HCT116 (cell line): ENCODE results near the gene TRAPPC1.
"Not testable (repeated sequence)": the region's sequence is repeated elsewhere in the genome, so short reads cannot be mapped to it uniquely, and the experiment has no call there.

ENCODE experiments used
- CBX3 ChIP-seq: IDR thresholded peaks from 2 replicates; pipeline ENCODE4 v1.6.1; 2012; ENCODE audit warnings: low read depth
- CEBPB ChIP-seq: IDR thresholded peaks from 2 replicates; pipeline ENCODE4 v1.6.1; 2012; ENCODE audit warnings: low read depth
- EZH2 ChIP-seq: fragments of 200-600 bp; sonication (generic); IDR thresholded peaks from 2 replicates; pipeline ENCODE4 v1.6.1; 2017; ENCODE audit warnings: antibody characterized with exemption, mixed run types
- EZH2phosphoT487 ChIP-seq: fragments of 200-600 bp; IDR thresholded peaks from 2 replicates; pipeline ENCODE4 v1.6.1; 2018; ENCODE audit warnings: antibody characterized with exemption, borderline replicate concordance
- POLR2A ChIP-seq: IDR thresholded peaks from 2 replicates; pipeline ENCODE4 v1.7.0; 2011; ENCODE audit warnings: borderline replicate concordance; ENCODE audit not compliant: insufficient read depth, insufficient read length; ENCODE audit errors: extremely low read depth
- SRF ChIP-seq: IDR thresholded peaks from 2 replicates; pipeline ENCODE4 v1.6.1; 2012; ENCODE audit warnings: low read depth
- TCF7L2 ChIP-seq: IDR thresholded peaks from 2 replicates; pipeline ENCODE4 v1.7.0; 2011; ENCODE audit warnings: borderline replicate concordance, inconsistent platforms; ENCODE audit not compliant: insufficient read depth, insufficient read length; ENCODE audit errors: extremely low read depth
- YY1 ChIP-seq: IDR thresholded peaks from 2 replicates; pipeline ENCODE4 v1.6.1; 2011; ENCODE audit warnings: low read length, low read depth, moderate library complexity, mild to moderate bottlenecking; ENCODE audit not compliant: insufficient replicate concordance; ENCODE audit errors: extremely low read depth
- ZNF274 ChIP-seq: fragments of 200-500 bp; sonication (Bioruptor generic); IDR thresholded peaks from 2 replicates; pipeline ENCODE4 v1.6.1; 2014; ENCODE audit warnings: mild to moderate bottlenecking, low read depth, low read length, inconsistent platforms
- TF ChIP-seq, protein P1 (sequence below), 3 experiments: fragments of 200-600 bp in 1 of 3; sonication (generic) in 1 of 3; IDR thresholded peaks in 2 of 3; conservative IDR thresholded peaks in 1 of 3; 2 replicates each; pipeline ENCODE4 v1.5.1; 2012 to 2017; ENCODE audit warnings: low read depth in 2 of 3, low read length in 2 of 3, antibody characterized with exemption in 1 of 3, borderline replicate concordance in 1 of 3, control low read depth in 1 of 3, mild to moderate bottlenecking in 1 of 3, mixed read lengths in 1 of 3, mixed run types in 1 of 3, moderate library complexity in 1 of 3; ENCODE audit not compliant: insufficient read depth in 1 of 3
- TF ChIP-seq, protein P2 (sequence below): IDR thresholded peaks from 2 replicates; pipeline ENCODE4 v1.6.1; 2012
- TF ChIP-seq, protein P3 (sequence below): IDR thresholded peaks from 2 replicates; pipeline ENCODE4 v1.6.1; 2012; ENCODE audit warnings: low read depth

DNA sequence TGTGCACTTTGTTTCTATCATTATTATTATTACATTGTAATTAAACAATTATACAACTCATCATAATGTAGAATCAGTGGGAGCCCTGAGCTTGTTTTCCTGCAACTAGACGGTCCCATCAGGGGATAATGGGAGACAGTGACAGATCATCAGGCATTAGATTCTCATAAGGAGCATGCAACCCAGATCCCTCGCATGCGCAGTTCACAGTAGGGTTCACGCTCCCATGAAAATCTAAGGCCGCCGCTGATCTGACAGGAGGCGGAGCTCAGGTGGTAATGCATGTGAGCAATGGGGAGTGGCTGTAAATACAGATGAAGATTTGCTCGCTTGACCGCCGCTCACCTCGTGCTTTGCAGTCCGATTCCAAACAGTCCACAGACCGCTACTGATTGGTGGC, 21.5 kb upstream of the TRAPPC1 start:
- TF ChIP-seq POLR2A, CEBPB, YY1, EZH2, EZH2phosphoT487, SRF, ZNF274, CBX3, TCF7L2: not testable (repeated sequence)
- TF ChIP-seq, protein P1, sequence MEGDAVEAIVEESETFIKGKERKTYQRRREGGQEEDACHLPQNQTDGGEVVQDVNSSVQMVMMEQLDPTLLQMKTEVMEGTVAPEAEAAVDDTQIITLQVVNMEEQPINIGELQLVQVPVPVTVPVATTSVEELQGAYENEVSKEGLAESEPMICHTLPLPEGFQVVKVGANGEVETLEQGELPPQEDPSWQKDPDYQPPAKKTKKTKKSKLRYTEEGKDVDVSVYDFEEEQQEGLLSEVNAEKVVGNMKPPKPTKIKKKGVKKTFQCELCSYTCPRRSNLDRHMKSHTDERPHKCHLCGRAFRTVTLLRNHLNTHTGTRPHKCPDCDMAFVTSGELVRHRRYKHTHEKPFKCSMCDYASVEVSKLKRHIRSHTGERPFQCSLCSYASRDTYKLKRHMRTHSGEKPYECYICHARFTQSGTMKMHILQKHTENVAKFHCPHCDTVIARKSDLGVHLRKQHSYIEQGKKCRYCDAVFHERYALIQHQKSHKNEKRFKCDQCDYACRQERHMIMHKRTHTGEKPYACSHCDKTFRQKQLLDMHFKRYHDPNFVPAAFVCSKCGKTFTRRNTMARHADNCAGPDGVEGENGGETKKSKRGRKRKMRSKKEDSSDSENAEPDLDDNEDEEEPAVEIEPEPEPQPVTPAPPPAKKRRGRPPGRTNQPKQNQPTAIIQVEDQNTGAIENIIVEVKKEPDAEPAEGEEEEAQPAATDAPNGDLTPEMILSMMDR (IDR thresholded peaks at IDR 0.05 in 2 of 3, conservative IDR thresholded peaks at IDR 0.05 in 1 of 3; ENCODE audit: borderline replicate concordance in 1 of 3, insufficient read depth in 1 of 3, low read depth in 2 of 3, low read length in 2 of 3) = not testable (repeated sequence)
- TF ChIP-seq, protein P2, sequence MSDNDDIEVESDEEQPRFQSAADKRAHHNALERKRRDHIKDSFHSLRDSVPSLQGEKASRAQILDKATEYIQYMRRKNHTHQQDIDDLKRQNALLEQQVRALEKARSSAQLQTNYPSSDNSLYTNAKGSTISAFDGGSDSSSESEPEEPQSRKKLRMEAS = not testable (repeated sequence)
- TF ChIP-seq, protein P3, sequence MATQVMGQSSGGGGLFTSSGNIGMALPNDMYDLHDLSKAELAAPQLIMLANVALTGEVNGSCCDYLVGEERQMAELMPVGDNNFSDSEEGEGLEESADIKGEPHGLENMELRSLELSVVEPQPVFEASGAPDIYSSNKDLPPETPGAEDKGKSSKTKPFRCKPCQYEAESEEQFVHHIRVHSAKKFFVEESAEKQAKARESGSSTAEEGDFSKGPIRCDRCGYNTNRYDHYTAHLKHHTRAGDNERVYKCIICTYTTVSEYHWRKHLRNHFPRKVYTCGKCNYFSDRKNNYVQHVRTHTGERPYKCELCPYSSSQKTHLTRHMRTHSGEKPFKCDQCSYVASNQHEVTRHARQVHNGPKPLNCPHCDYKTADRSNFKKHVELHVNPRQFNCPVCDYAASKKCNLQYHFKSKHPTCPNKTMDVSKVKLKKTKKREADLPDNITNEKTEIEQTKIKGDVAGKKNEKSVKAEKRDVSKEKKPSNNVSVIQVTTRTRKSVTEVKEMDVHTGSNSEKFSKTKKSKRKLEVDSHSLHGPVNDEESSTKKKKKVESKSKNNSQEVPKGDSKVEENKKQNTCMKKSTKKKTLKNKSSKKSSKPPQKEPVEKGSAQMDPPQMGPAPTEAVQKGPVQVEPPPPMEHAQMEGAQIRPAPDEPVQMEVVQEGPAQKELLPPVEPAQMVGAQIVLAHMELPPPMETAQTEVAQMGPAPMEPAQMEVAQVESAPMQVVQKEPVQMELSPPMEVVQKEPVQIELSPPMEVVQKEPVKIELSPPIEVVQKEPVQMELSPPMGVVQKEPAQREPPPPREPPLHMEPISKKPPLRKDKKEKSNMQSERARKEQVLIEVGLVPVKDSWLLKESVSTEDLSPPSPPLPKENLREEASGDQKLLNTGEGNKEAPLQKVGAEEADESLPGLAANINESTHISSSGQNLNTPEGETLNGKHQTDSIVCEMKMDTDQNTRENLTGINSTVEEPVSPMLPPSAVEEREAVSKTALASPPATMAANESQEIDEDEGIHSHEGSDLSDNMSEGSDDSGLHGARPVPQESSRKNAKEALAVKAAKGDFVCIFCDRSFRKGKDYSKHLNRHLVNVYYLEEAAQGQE = not testable (repeated sequence)
